H9 (cell line): ENCODE results near the gene PRR12. TPM values are rescaled to one million over a fixed set of nuclear protein-coding genes. Genes with fewer than 3 reads are reported as not detected.

Experiments
- DNase-seq: peaks from one replicate; pipeline ENCODE4 v3.0.0-alpha.2; 2017
- H2AFZ ChIP-seq: one replicate; pipeline ENCODE4 v1.6.1; 2013; ENCODE audit warnings: mild to moderate bottlenecking, low read length, control low read depth, moderate library complexity
- H2AK5ac ChIP-seq: 2 replicates; pipeline ENCODE4 v1.6.1; 2013; ENCODE audit warnings: low read length, control low read depth, mixed read lengths; ENCODE audit not compliant: insufficient read length
- H2BK120ac ChIP-seq: one replicate; pipeline ENCODE4 v1.6.1; 2013; ENCODE audit warnings: low read depth, mild to moderate bottlenecking, low read length, control low read depth, inconsistent platforms; ENCODE audit not compliant: poor library complexity, severe bottlenecking
- H2BK12ac ChIP-seq: 2 replicates; pipeline ENCODE4 v1.6.1; 2013; ENCODE audit warnings: low read length, control low read depth, mixed read lengths, low read depth; ENCODE audit not compliant: insufficient read length
- H2BK15ac ChIP-seq: 2 replicates; pipeline ENCODE4 v1.6.1; 2013; ENCODE audit warnings: low read depth, low read length, control low read depth
- H2BK20ac ChIP-seq: one replicate; pipeline ENCODE4 v1.6.1; 2013; ENCODE audit warnings: low read depth, mild to moderate bottlenecking, low read length, control low read depth, inconsistent platforms; ENCODE audit not compliant: poor library complexity, severe bottlenecking
- H2BK5ac ChIP-seq: 2 replicates; pipeline ENCODE4 v1.6.1; 2013; ENCODE audit warnings: low read length, control low read depth, mixed read lengths; ENCODE audit not compliant: insufficient read length
- H3K14ac ChIP-seq: 2 replicates; pipeline ENCODE4 v1.6.1; 2013; ENCODE audit warnings: low read length, control low read depth; ENCODE audit not compliant: insufficient read depth
- H3K18ac ChIP-seq: 2 replicates; pipeline ENCODE4 v1.6.1; 2013; ENCODE audit warnings: low read depth, mild to moderate bottlenecking, mixed read lengths, low read length, control low read depth; ENCODE audit not compliant: insufficient read length
- H3K23ac ChIP-seq: 2 replicates; pipeline ENCODE4 v1.6.1; 2013; ENCODE audit warnings: low read length, control low read depth, mixed read lengths, low read depth; ENCODE audit not compliant: insufficient read length
- H3K23me2 ChIP-seq: 2 replicates; pipeline ENCODE4 v1.6.1; 2013; ENCODE audit warnings: low read depth, mild to moderate bottlenecking, mixed read lengths, low read length, control low read depth; ENCODE audit not compliant: insufficient read length, poor library complexity, severe bottlenecking
- H3K27ac ChIP-seq: 2 replicates; pipeline ENCODE4 v1.5.1; 2013; ENCODE audit warnings: low read length, control low read depth, mixed read lengths, low read depth; ENCODE audit not compliant: insufficient read length
- H3K27me3 ChIP-seq: 2 replicates; pipeline ENCODE4 v1.6.1; 2013; ENCODE audit warnings: low read length, control low read depth, inconsistent platforms; ENCODE audit not compliant: insufficient read depth
- H3K4ac ChIP-seq: 2 replicates; pipeline ENCODE4 v1.6.1; 2013; ENCODE audit warnings: low read depth, mild to moderate bottlenecking, control low read depth, inconsistent platforms, low read length, moderate library complexity
- H3K4me1 ChIP-seq: 2 replicates; pipeline ENCODE4 v1.6.1; 2013; ENCODE audit warnings: low read length, control low read depth, inconsistent platforms; ENCODE audit not compliant: insufficient read depth
- H3K4me2 ChIP-seq: 2 replicates; pipeline ENCODE4 v1.6.1; 2013; ENCODE audit warnings: low read length, control low read depth, mixed read lengths; ENCODE audit not compliant: insufficient read length, insufficient read depth
- H3K56ac ChIP-seq: 2 replicates; pipeline ENCODE4 v1.6.1; 2013; ENCODE audit warnings: low read depth, mild to moderate bottlenecking, mixed read lengths, low read length, control low read depth; ENCODE audit not compliant: insufficient read length
- H3K79me1 ChIP-seq: 2 replicates; pipeline ENCODE4 v1.6.1; 2013; ENCODE audit warnings: low read depth, mild to moderate bottlenecking, moderate library complexity, low read length, control low read depth, inconsistent platforms; ENCODE audit not compliant: insufficient read depth, poor library complexity, severe bottlenecking
- H3K79me2 ChIP-seq: 2 replicates; pipeline ENCODE4 v1.6.1; 2013; ENCODE audit warnings: low read length, control low read depth, inconsistent platforms; ENCODE audit not compliant: insufficient read depth
- H3K9ac ChIP-seq: 2 replicates; pipeline ENCODE4 v1.6.1; 2013; ENCODE audit warnings: low read length, control low read depth, mixed read lengths; ENCODE audit not compliant: insufficient read length; ENCODE audit errors: extremely low read depth
- H3K9me3 ChIP-seq: one replicate; pipeline ENCODE4 v1.6.1; 2013; ENCODE audit warnings: low read depth, low read length, inconsistent platforms; ENCODE audit not compliant: control insufficient read depth
- H3T11ph ChIP-seq: one replicate; pipeline ENCODE4 v1.6.1; 2013; ENCODE audit warnings: mild to moderate bottlenecking, low read length, control low read depth, inconsistent platforms
- H4K20me1 ChIP-seq: one replicate; pipeline ENCODE4 v1.6.1; 2013; ENCODE audit not compliant: control insufficient read depth, insufficient read length, insufficient read depth
- H4K5ac ChIP-seq: 2 replicates; pipeline ENCODE4 v1.6.1; 2013; ENCODE audit warnings: low read depth, mild to moderate bottlenecking, mixed read lengths, low read length, control low read depth; ENCODE audit not compliant: insufficient read length
- H4K8ac ChIP-seq: replicated peaks from 2 replicates; pipeline ENCODE4 v1.6.1; 2013; ENCODE audit warnings: low read length, control low read depth, mixed read lengths, low read depth; ENCODE audit not compliant: insufficient read length
- H4K91ac ChIP-seq: 2 replicates; pipeline ENCODE4 v1.6.1; 2013; ENCODE audit warnings: low read depth, mild to moderate bottlenecking, moderate library complexity, mixed read lengths, low read length, control low read depth; ENCODE audit not compliant: insufficient read length
- H3K27ac Mint-ChIP-seq, 3 experiments: 2 replicates in 2 of 3; 3 replicates in 1 of 3; pipeline ENCODE4 v1.8.0; 2020 to 2021; ENCODE audit warnings: mixed read lengths in 3 of 3, mild to moderate bottlenecking in 1 of 3, moderate library complexity in 1 of 3
- H3K27me3 Mint-ChIP-seq: 2 replicates; pipeline ENCODE4 v1.8.0; 2021; ENCODE audit warnings: low read depth, mild to moderate bottlenecking, moderate library complexity, mixed read lengths
- H3K36me3 Mint-ChIP-seq, 3 experiments: 2 replicates in 2 of 3; 3 replicates in 1 of 3; pipeline ENCODE4 v1.8.0; 2020 to 2021; ENCODE audit warnings: low read depth in 3 of 3, mixed read lengths in 3 of 3; ENCODE audit not compliant: insufficient read depth in 1 of 3
- H3K4me1 Mint-ChIP-seq, 2 experiments: 2 replicates each; pipeline ENCODE4 v1.8.0; 2020; ENCODE audit warnings: mixed read lengths in 2 of 2
- H3K4me3 Mint-ChIP-seq, 2 experiments: 2 replicates in 1 of 2; 3 replicates in 1 of 2; pipeline ENCODE4 v1.8.0; 2020 to 2021; ENCODE audit warnings: mild to moderate bottlenecking in 2 of 2, mixed read lengths in 2 of 2, moderate library complexity in 1 of 2
- H3K9me3 Mint-ChIP-seq, 2 experiments: 2 replicates in 1 of 2; 3 replicates in 1 of 2; pipeline ENCODE4 v1.8.0; 2020; ENCODE audit warnings: mild to moderate bottlenecking in 2 of 2, mixed read lengths in 2 of 2, moderate library complexity in 1 of 2
- CTCF ChIP-seq: fragments of 200-600 bp; sonication (generic); conservative IDR thresholded peaks from 3 replicates; pipeline ENCODE4 v1.8.0; 2021; ENCODE audit warnings: antibody characterized with exemption, mild to moderate bottlenecking
- WGBS: extraction: QIAGEN DNeasy Blood & Tissue Kit; methylation state at CpG from one replicate; pipeline ENCODE4 v1.1.7; 2013; ENCODE audit warnings: missing lambda C conversion rate, low lambda C conversion rate, mixed read lengths; ENCODE audit not compliant: insufficient read length; ENCODE audit errors: extremely low coverage; 5-methylcytosine and 5-hydroxymethylcytosine counted together
- total RNA-seq: library from RNA; stranded (reverse); gene quantifications from 2 replicates; pipeline ENCODE4 v1.2.1, GENCODE V29; 2021

Gene PRR12
- total RNA-seq, 1 experiment from 2014 or later, result 65.9 TPM

- Histone ChIP-seq H3K27me3 (no peaks in the 10 kb centered on the region), H3K4me2 (no peak overlapping the region), H2BK15ac (no peak overlapping the region), H3K79me1 (peaks cover 4% of the 10 kb centered on the region), H2BK5ac (no peak overlapping the region), H2BK120ac (no peak overlapping the region), H2BK12ac (no peak overlapping the region), H4K8ac (no peak overlapping the region), H2AFZ (no peak overlapping the region), H4K20me1 (no peaks in the 10 kb centered on the region), H3K9me3 (no peaks in the 10 kb centered on the region), H3T11ph (no peak overlapping the region), H4K91ac (no peak overlapping the region), H3K56ac (no peak overlapping the region), H3K79me2 (peaks cover 7% of the 10 kb centered on the region; the same call in 1 of the 2 replicates), H4K5ac (no peak overlapping the region), H3K9ac (no peak overlapping the region), H3K14ac (no peak overlapping the region), H3K18ac (no peak overlapping the region), H3K23ac (no peak overlapping the region), H2BK20ac (no peak overlapping the region), H3K27ac (no peak overlapping the region), H2AK5ac (no peak overlapping the region), H3K4ac (no peak overlapping the region), H3K23me2 (peaks cover 2% of the 10 kb centered on the region), H3K4me1 (no peaks in the 10 kb centered on the region)
- Mint-ChIP-seq H3K4me3 (no peak overlapping the region), H3K4me1 (peaks cover 0 to 2% of the 10 kb centered on the region in 2 experiments; a peak in 1 of 4 replicates), H3K9me3 (no peaks in the 10 kb centered on the region), H3K36me3 (peaks cover 47 to 82% (median 73%) of the 10 kb centered on the region in 3 experiments; a peak in 6 of 7 replicates), H3K27me3 (no peaks in the 10 kb centered on the region; the same call in 1 of the 2 replicates), H3K27ac (peak overlapping the region; percentile 67 to 90 (median 80); a peak in 4 of 7 replicates)
- no peak for DNase-seq
- WGBS, result no CpG with 5 or more reads among the region's 4 CpGs
- TF ChIP-seq CTCF, result no peak
Observed at GRCh38 chr19:49613374-49613773, 22.4 kb downstream of the PRR12 start.
